ENCODE measurements around the gene C1QTNF5.

C1QTNF5 gene

DNA sequence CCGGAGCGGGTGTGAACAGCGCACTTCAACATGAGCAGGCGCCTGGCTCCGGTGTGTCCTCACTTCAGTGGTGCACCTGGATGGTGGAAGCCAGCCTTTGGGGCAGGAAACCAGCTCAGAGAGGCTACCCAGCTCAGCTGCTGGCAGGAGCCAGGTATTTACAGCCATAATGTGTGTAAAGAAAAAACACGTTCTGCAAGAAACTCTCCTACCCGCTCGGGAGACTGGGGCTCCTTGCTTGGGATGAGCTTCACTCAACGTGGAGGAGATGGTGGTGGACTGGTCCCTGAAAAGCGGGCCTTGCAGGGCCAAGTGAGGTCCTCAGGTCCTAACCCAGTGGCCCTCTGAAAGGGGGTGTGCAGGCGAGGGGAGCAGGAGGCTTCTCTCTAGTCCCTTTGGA lies 31.3 kb downstream of the C1QTNF5 start:
- TF ChIP-seq, protein P1, sequence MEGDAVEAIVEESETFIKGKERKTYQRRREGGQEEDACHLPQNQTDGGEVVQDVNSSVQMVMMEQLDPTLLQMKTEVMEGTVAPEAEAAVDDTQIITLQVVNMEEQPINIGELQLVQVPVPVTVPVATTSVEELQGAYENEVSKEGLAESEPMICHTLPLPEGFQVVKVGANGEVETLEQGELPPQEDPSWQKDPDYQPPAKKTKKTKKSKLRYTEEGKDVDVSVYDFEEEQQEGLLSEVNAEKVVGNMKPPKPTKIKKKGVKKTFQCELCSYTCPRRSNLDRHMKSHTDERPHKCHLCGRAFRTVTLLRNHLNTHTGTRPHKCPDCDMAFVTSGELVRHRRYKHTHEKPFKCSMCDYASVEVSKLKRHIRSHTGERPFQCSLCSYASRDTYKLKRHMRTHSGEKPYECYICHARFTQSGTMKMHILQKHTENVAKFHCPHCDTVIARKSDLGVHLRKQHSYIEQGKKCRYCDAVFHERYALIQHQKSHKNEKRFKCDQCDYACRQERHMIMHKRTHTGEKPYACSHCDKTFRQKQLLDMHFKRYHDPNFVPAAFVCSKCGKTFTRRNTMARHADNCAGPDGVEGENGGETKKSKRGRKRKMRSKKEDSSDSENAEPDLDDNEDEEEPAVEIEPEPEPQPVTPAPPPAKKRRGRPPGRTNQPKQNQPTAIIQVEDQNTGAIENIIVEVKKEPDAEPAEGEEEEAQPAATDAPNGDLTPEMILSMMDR (conservative IDR thresholded peaks at IDR 0.05; ENCODE audit: low read length): no peak
- no peak for DNase-seq (ENCODE audit: low read depth)
- no peak overlapping the region for H3K4me3 ChIP-seq (ENCODE audit: low read length)

DNA sequence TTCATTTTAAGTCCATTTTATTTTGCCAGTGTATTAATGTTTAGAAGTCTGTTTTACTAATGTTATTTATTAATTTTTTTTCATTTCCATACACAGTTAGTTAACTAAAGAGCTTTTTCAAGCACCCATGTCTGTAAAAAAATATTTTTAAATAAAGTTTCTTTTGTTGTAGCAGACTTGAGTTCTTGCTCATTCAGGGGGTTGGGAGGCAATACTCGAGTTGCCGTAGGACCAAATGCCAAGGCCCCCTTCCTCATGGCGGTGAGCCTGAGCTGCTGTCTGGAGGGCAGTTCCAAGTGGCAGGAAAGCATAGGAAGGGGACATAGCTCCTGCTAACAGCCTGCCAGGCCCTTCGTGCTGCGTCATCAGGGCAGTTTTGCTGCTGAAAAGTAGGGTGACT lies 32.7 kb downstream of the C1QTNF5 start:
- DNase-seq (ENCODE audit: low read depth): no peak
- TF ChIP-seq, protein P1 (conservative IDR thresholded peaks at IDR 0.05; ENCODE audit: low read length): no peak
- no peak overlapping the region for H3K4me3 ChIP-seq (ENCODE audit: low read length)

DNA sequence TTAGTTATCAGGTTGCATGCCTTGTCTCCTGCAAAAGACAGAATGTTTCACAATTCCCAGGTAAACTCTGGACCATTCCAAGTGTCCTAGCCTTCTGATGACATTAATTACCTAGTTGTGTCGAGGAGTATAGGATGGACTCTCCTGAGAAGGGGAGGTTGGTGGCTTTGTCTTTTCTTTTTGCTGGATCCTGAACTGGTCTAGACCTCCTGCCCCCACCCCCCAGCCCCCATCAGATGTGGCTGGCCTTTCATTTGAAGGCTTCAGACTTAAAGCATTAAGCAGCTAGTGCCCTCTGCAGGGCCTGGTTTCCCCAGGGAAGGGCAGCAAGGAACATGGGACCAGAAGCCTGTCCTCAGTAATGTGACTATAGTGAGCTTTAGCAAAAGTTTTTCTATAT lies 33.5 kb downstream of the C1QTNF5 start:
- H3K4me3 ChIP-seq (ENCODE audit: low read length): no peak overlapping the region
- TF ChIP-seq, protein P1 (conservative IDR thresholded peaks at IDR 0.05; ENCODE audit: low read length): no peak
- no peak for DNase-seq (ENCODE audit: low read depth)

DNA sequence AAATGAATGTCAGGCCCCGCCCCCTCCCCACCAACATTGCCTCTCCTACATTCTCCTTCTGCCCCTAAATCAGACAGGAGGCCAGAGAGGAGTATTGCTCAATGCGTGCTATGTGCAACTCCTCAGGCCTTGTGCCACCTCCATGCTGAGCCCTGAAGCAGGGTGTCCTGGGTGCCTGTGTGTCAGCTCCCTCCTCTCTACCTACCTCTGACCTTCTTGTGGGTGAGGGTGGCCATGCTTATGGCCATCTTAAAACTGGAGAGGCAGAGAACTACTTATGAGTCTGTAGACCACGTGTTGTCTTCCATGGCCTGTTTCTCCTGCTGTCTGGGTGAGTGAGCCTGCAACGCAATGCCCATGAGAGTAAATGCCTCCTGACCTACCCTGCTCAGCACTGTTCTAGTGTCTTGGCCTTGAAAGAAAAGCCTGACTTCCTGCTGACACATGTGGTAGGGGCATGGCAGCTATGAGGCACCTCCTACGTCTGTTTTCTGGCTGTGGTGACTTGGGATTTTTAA lies 34.3 kb downstream of the C1QTNF5 start:
- DNase-seq (ENCODE audit: low read depth): peak; percentile 76
- TF ChIP-seq, protein P1 (conservative IDR thresholded peaks at IDR 0.05; ENCODE audit: low read length): no peak
- H3K4me3 ChIP-seq (ENCODE audit: low read length): no peak overlapping the region

DNA sequence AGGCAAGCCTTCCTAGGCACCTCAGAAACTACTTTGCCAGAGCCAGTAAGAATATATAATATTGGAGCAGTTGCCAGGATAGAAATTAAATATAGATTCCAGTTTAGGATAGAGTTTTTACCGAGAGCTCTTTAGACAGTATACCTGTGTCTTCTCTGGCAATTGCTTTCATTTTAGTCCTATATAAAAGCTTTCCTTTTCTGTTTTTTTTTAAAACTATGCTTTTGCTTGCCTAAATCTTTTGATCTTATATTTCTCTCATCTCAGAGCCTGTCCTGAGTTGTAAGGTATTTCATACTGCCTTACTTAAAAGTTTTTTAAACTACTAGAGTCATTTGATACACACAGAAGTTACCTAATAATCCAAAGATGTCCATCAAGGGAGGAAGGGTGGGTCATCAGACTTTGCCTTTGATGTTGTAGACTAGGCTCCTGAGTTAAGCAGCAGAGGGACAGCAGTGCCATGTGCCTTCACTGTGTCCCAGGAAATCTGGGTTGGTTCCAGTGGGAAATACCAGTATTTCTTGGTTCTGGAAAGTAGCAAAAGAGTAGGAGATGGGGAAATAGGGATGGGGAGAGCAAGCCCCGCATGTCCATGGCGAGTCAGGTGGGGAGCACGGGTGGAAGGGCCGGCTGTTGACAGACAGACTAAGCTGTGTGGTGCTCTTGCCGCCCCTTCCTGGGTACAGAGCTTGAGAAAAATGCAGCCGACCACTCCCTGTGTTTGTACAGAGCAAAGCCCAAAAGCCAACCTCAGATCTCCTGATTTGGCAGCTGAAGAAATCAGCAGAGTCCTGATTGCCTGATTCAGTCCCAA lies 34.9 kb downstream of the C1QTNF5 start:
- no peak overlapping the region for H3K4me3 ChIP-seq (ENCODE audit: low read length)
- TF ChIP-seq, protein P1 (conservative IDR thresholded peaks at IDR 0.05; ENCODE audit: low read length): no peak

DNA sequence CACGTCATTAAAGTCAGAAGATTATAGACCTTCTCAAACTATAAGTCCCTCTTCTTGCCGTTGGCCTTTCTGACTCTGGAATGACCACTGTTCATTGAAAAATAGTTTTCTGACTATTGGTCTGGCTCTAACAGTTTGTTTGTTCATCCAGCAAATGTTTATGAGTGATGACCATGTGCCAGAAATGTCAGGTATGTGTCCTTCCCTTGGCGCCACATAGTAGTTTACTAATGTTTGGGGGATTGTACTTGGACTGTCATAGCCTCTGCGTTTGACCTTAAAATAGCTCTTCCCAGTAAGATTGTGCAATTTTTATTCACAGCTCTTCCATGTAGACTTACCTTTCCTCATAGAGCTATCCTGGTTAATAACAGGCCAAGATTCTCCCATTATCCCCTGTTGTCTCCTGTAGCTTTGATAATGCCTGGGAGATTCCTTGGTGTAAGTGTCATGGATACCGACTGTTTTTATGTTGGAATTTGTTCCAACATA lies 37.4 kb downstream of the C1QTNF5 start:
- no peak overlapping the region for H3K4me3 ChIP-seq (ENCODE audit: low read length)
- TF ChIP-seq, protein P1 (conservative IDR thresholded peaks at IDR 0.05; ENCODE audit: low read length): no peak
- no peak for DNase-seq (ENCODE audit: low read depth)

More for the DNA sequence above, 34.9 kb downstream of the C1QTNF5 start:
- no peak for DNase-seq (ENCODE audit: low read depth)
